OCI-LY1 (cell line): ENCODE results near the gene ZXDC.

Source experiments
- H2AFZ ChIP-seq: fragments of 200-600 bp; sonication (generic), shearing (Covaris generic); 2 replicates; pipeline ENCODE4 v1.6.0; 2014; ENCODE audit warnings: antibody characterized with exemption, mild to moderate bottlenecking, low read length
- H3F3A ChIP-seq: fragments of 200-600 bp; sonication (generic), shearing (Covaris generic); 2 replicates; pipeline ENCODE4 v1.6.0; 2014; ENCODE audit warnings: mild to moderate bottlenecking, antibody characterized with exemption, low read length, moderate library complexity; ENCODE audit not compliant: insufficient read depth
- H3K27ac ChIP-seq: fragments of 200-600 bp; sonication (generic); 2 replicates; pipeline ENCODE4 v1.5.1; 2014; ENCODE audit warnings: low read length, mixed run types, mild to moderate bottlenecking, low read depth; ENCODE audit not compliant: poor library complexity, severe bottlenecking
- H3K27me3 ChIP-seq: fragments of 200-600 bp; sonication (generic); 2 replicates; pipeline ENCODE4 v1.6.0; 2014; ENCODE audit warnings: antibody characterized with exemption, mild to moderate bottlenecking, low read length, moderate library complexity; ENCODE audit not compliant: insufficient read depth
- H3K36me3 ChIP-seq: fragments of 200-600 bp; sonication (generic); 2 replicates; pipeline ENCODE4 v1.6.1; 2014; ENCODE audit warnings: mild to moderate bottlenecking, antibody characterized with exemption, low read length, moderate library complexity, mixed read lengths; ENCODE audit not compliant: insufficient read depth
- H3K4me1 ChIP-seq: fragments of 200-600 bp; sonication (generic); 2 replicates; pipeline ENCODE4 v1.5.1; 2014; ENCODE audit warnings: mild to moderate bottlenecking, low read length, moderate library complexity; ENCODE audit not compliant: insufficient read depth, severe bottlenecking
- H3K4me2 ChIP-seq: fragments of 200-600 bp; sonication (generic), shearing (Covaris generic); 2 replicates; pipeline ENCODE4 v1.6.1; 2014; ENCODE audit warnings: low read length
- H3K4me3 ChIP-seq: fragments of 200-600 bp; sonication (generic); 2 replicates; pipeline ENCODE4 v1.5.1; 2014; ENCODE audit warnings: low read length, low read depth, mild to moderate bottlenecking, mixed read lengths; ENCODE audit not compliant: poor library complexity, severe bottlenecking
- H3K79me2 ChIP-seq: fragments of 200-600 bp; shearing (Covaris generic); 2 replicates; pipeline ENCODE4 v1.6.1; 2016; ENCODE audit warnings: mixed run types, low read length, mixed read lengths; ENCODE audit not compliant: insufficient read depth
- H3K9ac ChIP-seq: fragments of 200-600 bp; sonication (generic), shearing (Covaris generic); 2 replicates; pipeline ENCODE4 v1.6.1; 2014; ENCODE audit warnings: mild to moderate bottlenecking, low read length, mixed read lengths
- H3K9me2 ChIP-seq: fragments of 200-600 bp; sonication (generic), shearing (Covaris generic); 2 replicates; pipeline ENCODE4 v1.6.1; 2014; ENCODE audit warnings: low read depth, mild to moderate bottlenecking, low read length, mixed read lengths
- H3K9me3 ChIP-seq: fragments of 200-600 bp; shearing (Covaris generic); 2 replicates; pipeline ENCODE4 v1.6.1; 2014; ENCODE audit warnings: low read length, mixed read lengths
- H4K20me1 ChIP-seq: fragments of 200-600 bp; sonication (generic), shearing (Covaris generic); 2 replicates; pipeline ENCODE4 v1.6.0; 2016; ENCODE audit warnings: mild to moderate bottlenecking, low read length; ENCODE audit not compliant: insufficient read depth
- EZH2 ChIP-seq: fragments of 200-600 bp; sonication (generic), shearing (Covaris generic); IDR thresholded peaks from 2 replicates; pipeline ENCODE4 v1.8.0; 2017; ENCODE audit warnings: borderline replicate concordance, mixed run types, mild to moderate bottlenecking, antibody characterized with exemption, low read length, moderate library complexity, mixed read lengths
- TF ChIP-seq, protein P1 (sequence below): fragments of 200-600 bp; sonication (generic), shearing (Covaris generic); IDR thresholded peaks from 2 replicates; pipeline ENCODE4 v1.5.1; 2017; ENCODE audit warnings: mild to moderate bottlenecking, antibody characterized with exemption, low read length, moderate library complexity, mixed read lengths

Gene ZXDC

GRCh38 chr3:126519506-126520455 is 44.1 kb upstream of the ZXDC start:
- no peak overlapping the region for H3K27ac ChIP-seq
- TF ChIP-seq, protein P1, sequence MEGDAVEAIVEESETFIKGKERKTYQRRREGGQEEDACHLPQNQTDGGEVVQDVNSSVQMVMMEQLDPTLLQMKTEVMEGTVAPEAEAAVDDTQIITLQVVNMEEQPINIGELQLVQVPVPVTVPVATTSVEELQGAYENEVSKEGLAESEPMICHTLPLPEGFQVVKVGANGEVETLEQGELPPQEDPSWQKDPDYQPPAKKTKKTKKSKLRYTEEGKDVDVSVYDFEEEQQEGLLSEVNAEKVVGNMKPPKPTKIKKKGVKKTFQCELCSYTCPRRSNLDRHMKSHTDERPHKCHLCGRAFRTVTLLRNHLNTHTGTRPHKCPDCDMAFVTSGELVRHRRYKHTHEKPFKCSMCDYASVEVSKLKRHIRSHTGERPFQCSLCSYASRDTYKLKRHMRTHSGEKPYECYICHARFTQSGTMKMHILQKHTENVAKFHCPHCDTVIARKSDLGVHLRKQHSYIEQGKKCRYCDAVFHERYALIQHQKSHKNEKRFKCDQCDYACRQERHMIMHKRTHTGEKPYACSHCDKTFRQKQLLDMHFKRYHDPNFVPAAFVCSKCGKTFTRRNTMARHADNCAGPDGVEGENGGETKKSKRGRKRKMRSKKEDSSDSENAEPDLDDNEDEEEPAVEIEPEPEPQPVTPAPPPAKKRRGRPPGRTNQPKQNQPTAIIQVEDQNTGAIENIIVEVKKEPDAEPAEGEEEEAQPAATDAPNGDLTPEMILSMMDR: no peak
- TF ChIP-seq EZH2: no peak
- no peaks in the 10 kb centered on the region for H3K9me2 ChIP-seq
- no peaks in the 10 kb centered on the region for H4K20me1 ChIP-seq
- no peaks in the 10 kb centered on the region for H3K4me1 ChIP-seq
- no peaks in the 10 kb centered on the region for H3K27me3 ChIP-seq
- no peak overlapping the region for H3K4me3 ChIP-seq
- H3K79me2 ChIP-seq: no peaks in the 10 kb centered on the region
- no peaks in the 10 kb centered on the region for H3F3A ChIP-seq
- H3K4me2 ChIP-seq: no peak overlapping the region
- no peak overlapping the region for H3K9ac ChIP-seq
- H3K36me3 ChIP-seq: no peaks in the 10 kb centered on the region
- H3K9me3 ChIP-seq: no peaks in the 10 kb centered on the region
- no peak overlapping the region for H2AFZ ChIP-seq

DNA sequence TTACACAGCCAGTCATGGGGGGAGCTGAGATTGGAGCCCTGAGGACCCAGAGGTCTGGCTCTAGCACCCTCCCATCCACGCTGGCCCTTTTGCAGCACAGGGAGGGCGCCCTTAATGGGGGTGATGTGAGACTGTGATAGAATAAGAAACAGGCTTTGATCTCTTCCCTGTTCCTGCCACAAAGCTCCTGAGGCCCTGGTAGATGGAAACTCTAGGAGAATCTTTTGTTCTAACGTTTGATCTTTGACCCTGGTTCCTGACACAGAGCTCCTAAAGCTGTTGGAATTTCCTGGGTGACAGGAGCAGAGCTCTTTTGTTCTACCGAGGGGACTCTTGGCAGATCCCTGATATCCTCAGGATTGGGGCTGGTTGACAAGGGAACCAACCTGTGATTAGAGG is 43.1 kb upstream of the ZXDC start:
- TF ChIP-seq, protein P1: no peak
- TF ChIP-seq EZH2: no peak
- Histone ChIP-seq H3K79me2 (no peaks in the 10 kb centered on the region), H3K9me2 (no peaks in the 10 kb centered on the region), H4K20me1 (no peaks in the 10 kb centered on the region), H3K27me3 (no peaks in the 10 kb centered on the region), H3K4me2 (no peak overlapping the region), H3K4me3 (no peak overlapping the region), H3K4me1 (no peaks in the 10 kb centered on the region), H3K9me3 (no peaks in the 10 kb centered on the region), H3K27ac (no peak overlapping the region), H3K36me3 (no peaks in the 10 kb centered on the region), H2AFZ (no peak overlapping the region), H3K9ac (no peak overlapping the region), H3F3A (no peaks in the 10 kb centered on the region)

DNA sequence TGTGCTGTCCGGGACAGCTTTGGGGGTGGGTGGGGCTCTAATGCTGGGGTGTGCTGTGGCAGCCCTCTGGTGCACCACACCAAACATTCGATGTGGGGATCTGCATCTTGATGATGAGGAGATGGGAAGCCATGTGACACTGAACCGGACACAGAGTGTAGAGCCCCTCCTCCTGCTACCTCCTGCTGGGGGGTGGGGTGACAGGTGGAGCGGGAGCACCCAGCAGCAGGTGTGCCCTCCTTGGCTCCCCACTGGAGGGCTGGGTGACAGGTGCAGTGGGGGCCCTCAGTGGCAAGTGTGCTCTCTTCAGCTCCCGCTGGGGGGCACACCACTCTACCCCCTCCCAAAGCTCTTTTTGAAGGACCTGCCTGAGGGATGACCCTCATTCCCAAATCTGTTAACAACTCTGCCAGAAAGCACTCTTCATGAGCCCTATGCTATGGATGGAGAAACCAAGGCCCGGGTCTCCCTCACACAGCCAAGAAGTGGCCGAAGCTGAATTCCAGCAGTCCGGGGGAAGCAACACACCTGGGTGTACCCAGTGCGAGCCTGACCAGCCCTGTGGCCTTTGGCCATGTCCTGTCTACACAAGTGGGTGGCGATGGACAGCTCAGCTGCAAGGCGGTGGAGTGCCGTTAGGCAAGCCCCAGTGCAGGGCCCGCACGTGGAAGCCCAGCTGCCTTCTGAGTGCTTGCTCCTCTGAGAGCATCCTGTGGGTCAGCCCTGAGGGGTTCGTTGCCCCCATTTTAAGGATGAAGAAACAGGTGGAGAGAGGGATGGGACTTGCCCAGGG is 42.5 kb upstream of the ZXDC start:
- Histone ChIP-seq H3K79me2 (no peaks in the 10 kb centered on the region), H3K9me2 (no peaks in the 10 kb centered on the region), H3K36me3 (no peaks in the 10 kb centered on the region), H3K4me1 (no peaks in the 10 kb centered on the region), H3K27me3 (no peaks in the 10 kb centered on the region), H2AFZ (no peak overlapping the region), H3K4me2 (no peak overlapping the region), H3K27ac (no peak overlapping the region), H4K20me1 (no peaks in the 10 kb centered on the region), H3K9ac (no peak overlapping the region), H3K9me3 (no peaks in the 10 kb centered on the region), H3F3A (no peaks in the 10 kb centered on the region), H3K4me3 (no peak overlapping the region)
- TF ChIP-seq EZH2: no peak
- TF ChIP-seq, protein P1: no peak
